ENCODE data around the gene NHS. TPM values are rescaled to one million over a fixed set of nuclear protein-coding genes. Genes with fewer than 3 reads are reported as not detected.
A peak's percentile ranks its signal among the peaks of the same experiment; 100 is the strongest.

Gene NHS
- total RNA-seq, 1 experiment from 2014 or later, result 6.2 TPM

GRCh38 chrX:17560385-17560784 lies 185.4 kb downstream of the NHS start:
- no peaks in the 10 kb centered on the region for H3K9me3 Mint-ChIP-seq (ENCODE audit: unreplicated experiment)
- TF ChIP-seq CTCF (IDR thresholded peaks at IDR 0.05; ENCODE audit: unreplicated experiment), result no peak
- peaks cover 27% of the 10 kb centered on the region for H3K27me3 Mint-ChIP-seq (ENCODE audit: insufficient read depth, unreplicated experiment)
- no peak overlapping the region for H3K4me3 Mint-ChIP-seq (ENCODE audit: unreplicated experiment)
- DNase-seq (ENCODE audit: unreplicated experiment), result no peak
- ChIA-PET POLR2A (interaction anchor here (1.8 kb wide), 1 partner anchor 32 kb away, joined by 5 read pairs; no protein-coding TSS in a partner anchor), CTCF (interaction anchor here (1.1 kb wide), 1 partner anchor 147 kb away, joined by 3 read pairs; no protein-coding TSS in a partner anchor)
- H3K4me1 Mint-ChIP-seq (ENCODE audit: insufficient read depth, unreplicated experiment), result peaks cover 11% of the 10 kb centered on the region
- no TSS peak for BruUV-seq (replicated peaks)
- intact Hi-C loops (cut with micrococcal nuclease), result no loop called here
- H3K36me3 Mint-ChIP-seq (ENCODE audit: insufficient read depth, unreplicated experiment), result no peaks in the 10 kb centered on the region
- H3K27ac Mint-ChIP-seq (ENCODE audit: low read depth, unreplicated experiment), result peak overlapping the region; percentile 20

GRCh38 chrX:17563076-17563475 lies 188.1 kb downstream of the NHS start:
- DNase-seq (ENCODE audit: unreplicated experiment), result no peak
- intact Hi-C loops (cut with micrococcal nuclease), result no loop called here
- POLR2A ChIA-PET, result interaction anchor here (1.7 kb wide), 1 partner anchor 9 kb away, joined by 4 read pairs; no protein-coding TSS in a partner anchor
- CTCF ChIA-PET, result interaction anchor here (0.8 kb wide), 1 partner anchor 10 kb away, joined by 3 read pairs; no protein-coding TSS in a partner anchor
- BruUV-seq (replicated peaks), result no TSS peak
- Mint-ChIP-seq H3K4me1 (ENCODE audit: insufficient read depth, unreplicated experiment) (peaks cover 17% of the 10 kb centered on the region), H3K9me3 (ENCODE audit: unreplicated experiment) (no peaks in the 10 kb centered on the region), H3K4me3 (ENCODE audit: unreplicated experiment) (no peak overlapping the region), H3K27ac (ENCODE audit: low read depth, unreplicated experiment) (no peak overlapping the region), H3K27me3 (ENCODE audit: insufficient read depth, unreplicated experiment) (peaks cover 40% of the 10 kb centered on the region), H3K36me3 (ENCODE audit: insufficient read depth, unreplicated experiment) (no peaks in the 10 kb centered on the region)
- TF ChIP-seq CTCF (IDR thresholded peaks at IDR 0.05; ENCODE audit: unreplicated experiment), result no peak

- H3K4me1 Mint-ChIP-seq (ENCODE audit: insufficient read depth, unreplicated experiment), result peaks cover 17% of the 10 kb centered on the region
- no TSS peak for BruUV-seq (replicated peaks)
- ChIA-PET POLR2A (interaction anchor here (1.7 kb wide), 1 partner anchor 10 kb away, joined by 4 read pairs; no protein-coding TSS in a partner anchor), CTCF (interaction anchor here (0.8 kb wide), 1 partner anchor 10 kb away, joined by 3 read pairs; no protein-coding TSS in a partner anchor)
- H3K27me3 Mint-ChIP-seq (ENCODE audit: insufficient read depth, unreplicated experiment), result peaks cover 40% of the 10 kb centered on the region
- no peaks in the 10 kb centered on the region for H3K36me3 Mint-ChIP-seq (ENCODE audit: insufficient read depth, unreplicated experiment)
- H3K27ac Mint-ChIP-seq (ENCODE audit: low read depth, unreplicated experiment), result no peak overlapping the region
- no peak for TF ChIP-seq CTCF (IDR thresholded peaks at IDR 0.05; ENCODE audit: unreplicated experiment)
- no peaks in the 10 kb centered on the region for H3K9me3 Mint-ChIP-seq (ENCODE audit: unreplicated experiment)
- intact Hi-C loops (cut with micrococcal nuclease), result no loop called here
- no peak for DNase-seq (ENCODE audit: unreplicated experiment)
- H3K4me3 Mint-ChIP-seq (ENCODE audit: unreplicated experiment), result no peak overlapping the region
These were observed 188.5 kb downstream of the NHS start for GRCh38 chrX:17563515-17563914.

- no peak overlapping the region for H3K27ac Mint-ChIP-seq (ENCODE audit: low read depth, unreplicated experiment)
- peak; percentile 69 for DNase-seq (ENCODE audit: unreplicated experiment)
- CTCF ChIA-PET, result interaction anchor here (0.7 to 1.1 kb wide), 4 partner anchors 15 to 570 kb away, joined by 3 to 6 read pairs (median 4); no protein-coding TSS in a partner anchor
- POLR2A ChIA-PET, result no interaction called here
- TF ChIP-seq CTCF (IDR thresholded peaks at IDR 0.05; ENCODE audit: unreplicated experiment), result no peak
- H3K36me3 Mint-ChIP-seq (ENCODE audit: insufficient read depth, unreplicated experiment), result no peaks in the 10 kb centered on the region
- H3K27me3 Mint-ChIP-seq (ENCODE audit: insufficient read depth, unreplicated experiment), result peaks cover 44% of the 10 kb centered on the region
- H3K4me3 Mint-ChIP-seq (ENCODE audit: unreplicated experiment), result no peak overlapping the region
- H3K9me3 Mint-ChIP-seq (ENCODE audit: unreplicated experiment), result no peaks in the 10 kb centered on the region
- intact Hi-C loops (cut with micrococcal nuclease), result no loop called here
- BruUV-seq (replicated peaks), result no TSS peak
- peaks cover 12% of the 10 kb centered on the region for H3K4me1 Mint-ChIP-seq (ENCODE audit: insufficient read depth, unreplicated experiment)
These were observed 189.8 kb downstream of the NHS start for GRCh38 chrX:17564689-17565409.
